Stimulated activated CD4-positive, alpha-beta T cell treated with anti-CD3 and anti-CD28 coated beads, TNF-alpha, amount 100 ng/mL, for 48 hours (primary cell): ENCODE measurements around the gene PRODH.
"Not testable (repeated sequence)": the region's sequence is repeated elsewhere in the genome, so short reads cannot be mapped to it uniquely, and the experiment has no call there.

Experiments
- DNase-seq, 3 donors: peaks; one replicate each; pipeline ENCODE4 v3.0.0-alpha.2; 2020; ENCODE audit warnings: low read depth in 3 of 3

Gene PRODH

GRCh38 chr22:18953128-18953527 is 17.0 kb upstream of the PRODH start:
- DNase-seq = not testable (repeated sequence)

GRCh38 chr22:18952022-18952421 is 15.9 kb upstream of the PRODH start:
- DNase-seq = no peak

- no peak for DNase-seq
Measured at GRCh38 chr22:18950141-18950540, 14.0 kb upstream of the PRODH start.

- no peak for DNase-seq
Measured at GRCh38 chr22:18947905-18948304, 11.8 kb upstream of the PRODH start.

- DNase-seq = not testable (repeated sequence)
Measured at GRCh38 chr22:18947105-18947504, 11.0 kb upstream of the PRODH start.

GRCh38 chr22:18938691-18939090 is 2.6 kb upstream of the PRODH start:
- DNase-seq = not testable (repeated sequence)

GRCh38 chr22:18934688-18935087 is 1.4 kb downstream of the PRODH start:
- DNase-seq = not testable (repeated sequence)

GRCh38 chr22:18933914-18934313 is 2.2 kb downstream of the PRODH start:
- DNase-seq = no peak

GRCh38 chr22:18931905-18932652 is 4.0 kb downstream of the PRODH start:
- no peak for DNase-seq

GRCh38 chr22:18929459-18929858 is 6.6 kb downstream of the PRODH start:
- no peak for DNase-seq

- no peak for DNase-seq
Measured at GRCh38 chr22:18927573-18927972, 8.5 kb downstream of the PRODH start.

- no peak for DNase-seq
Measured at GRCh38 chr22:18927020-18927419, 9.1 kb downstream of the PRODH start.

- no peak for DNase-seq
Measured at GRCh38 chr22:18925368-18926064, 10.6 kb downstream of the PRODH start.

GRCh38 chr22:18920257-18920902 is 15.7 kb downstream of the PRODH start:
- DNase-seq = not testable (repeated sequence)

GRCh38 chr22:18917818-18918217 is 18.3 kb downstream of the PRODH start:
- not testable (repeated sequence) for DNase-seq

GRCh38 chr22:18915550-18915949 is 20.5 kb downstream of the PRODH start:
- not testable (repeated sequence) for DNase-seq

- not testable (repeated sequence) for DNase-seq
Measured at GRCh38 chr22:18914558-18914957, 21.5 kb downstream of the PRODH start.

GRCh38 chr22:18912264-18912946 is 23.7 kb downstream of the PRODH start:
- not testable (repeated sequence) for DNase-seq

- DNase-seq = not testable (repeated sequence)
Measured at GRCh38 chr22:18911535-18911934, 24.6 kb downstream of the PRODH start.

- no peak for DNase-seq
Measured at GRCh38 chr22:18909556-18909955, 26.5 kb downstream of the PRODH start.

- no peak for DNase-seq
Measured at GRCh38 chr22:18906896-18907295, 29.2 kb downstream of the PRODH start.

- not testable (repeated sequence) for DNase-seq
Measured at GRCh38 chr22:18906410-18906745, 29.7 kb downstream of the PRODH start.
